GM12864 (cell line): ENCODE data around the gene KRT72.

Experiments
- DNase-seq: peaks from one replicate; pipeline ENCODE4 v3.0.0-alpha.2; 2011; ENCODE audit warnings: low read depth
- H3K4me3 ChIP-seq: 2 replicates; pipeline ENCODE4 v1.5.1; 2011; ENCODE audit warnings: mild to moderate bottlenecking, low read depth, low read length, control low read depth
- CTCF ChIP-seq: IDR thresholded peaks from 2 replicates; pipeline ENCODE4 v1.5.1; 2011; ENCODE audit warnings: low read depth, mild to moderate bottlenecking, moderate library complexity, low read length, control low read depth, inconsistent platforms; ENCODE audit errors: missing control alignments

KRT72 gene

DNA sequence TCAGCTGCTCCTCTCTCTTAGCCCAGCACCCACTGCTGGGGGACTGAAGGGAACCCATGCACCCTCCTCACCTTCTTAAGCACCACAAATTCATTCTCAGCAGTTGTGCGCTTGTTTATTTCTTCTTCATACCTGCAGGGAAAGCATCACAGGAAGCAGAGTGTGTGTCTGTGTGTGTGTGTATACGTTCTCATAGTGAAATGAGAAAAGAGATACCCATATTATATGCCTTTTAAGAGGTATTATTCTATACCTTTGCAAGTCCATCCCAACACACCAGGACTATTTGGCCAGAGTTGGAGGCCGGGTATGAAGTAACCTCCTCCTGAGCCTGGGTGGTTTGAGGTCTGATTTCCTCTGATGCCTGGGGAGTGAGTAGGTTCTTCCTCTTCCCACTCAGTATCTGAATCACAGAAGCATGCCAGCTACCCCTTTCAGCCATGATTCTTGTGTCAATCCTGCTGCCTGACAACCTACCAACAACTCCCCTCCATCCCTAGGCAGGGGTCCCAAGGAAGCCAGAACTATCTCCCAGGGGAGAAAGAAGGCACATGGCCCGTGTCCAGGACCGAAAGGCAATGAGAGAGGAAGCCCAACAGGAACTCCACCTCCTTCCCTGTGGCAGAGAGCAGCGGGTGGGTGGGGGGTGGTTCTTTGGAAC, 14.1 kb upstream of the KRT72 start:
- H3K4me3 ChIP-seq, result no peak overlapping the region
- no peak for DNase-seq
- no peak for TF ChIP-seq CTCF

DNA sequence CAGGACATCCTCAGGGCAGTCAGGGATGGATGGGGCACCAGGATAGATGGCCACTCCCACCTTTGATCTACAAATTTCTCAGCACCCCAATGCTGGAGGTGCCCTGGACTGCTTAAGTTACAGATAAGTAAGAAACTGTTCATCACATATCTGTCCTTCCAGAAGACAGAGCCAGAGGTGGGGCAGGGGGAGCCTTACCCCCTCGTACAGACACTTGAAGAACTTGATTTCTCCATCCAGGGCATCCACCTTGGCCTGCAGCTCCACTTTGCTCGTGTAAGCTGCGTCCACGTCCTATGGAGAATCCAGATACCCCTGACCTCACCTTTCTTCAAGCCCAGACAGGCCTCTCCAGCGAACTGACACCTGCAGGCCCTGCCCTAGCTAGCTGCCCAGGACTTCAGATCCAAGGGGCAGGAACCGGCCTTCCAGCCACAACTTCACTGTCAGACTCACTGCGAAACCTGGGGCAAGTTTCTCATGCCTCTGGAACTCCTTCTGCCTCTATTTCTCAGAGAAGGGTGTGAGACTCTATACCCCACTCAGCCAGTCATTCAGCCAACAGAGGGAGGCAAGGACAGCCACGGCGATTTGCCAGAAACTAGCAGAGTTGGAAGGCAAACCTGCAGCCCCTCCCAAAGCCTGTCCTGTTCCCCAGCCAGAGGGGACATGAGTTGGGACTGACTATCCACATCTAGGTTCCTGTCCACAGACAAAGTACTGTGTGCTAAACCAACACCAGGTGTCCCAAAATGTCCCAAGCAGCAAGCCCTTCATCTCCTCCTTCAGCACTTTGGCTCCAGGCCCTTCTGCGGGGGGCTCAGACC, 13.3 kb upstream of the KRT72 start:
- DNase-seq, result no peak
- no peak overlapping the region for H3K4me3 ChIP-seq
- no peak for TF ChIP-seq CTCF

GRCh38 chr12:52613384-52614030, 12.2 kb upstream of the KRT72 start:
- DNase-seq, result no peak
- no peak overlapping the region for H3K4me3 ChIP-seq
- no peak for TF ChIP-seq CTCF

DNA sequence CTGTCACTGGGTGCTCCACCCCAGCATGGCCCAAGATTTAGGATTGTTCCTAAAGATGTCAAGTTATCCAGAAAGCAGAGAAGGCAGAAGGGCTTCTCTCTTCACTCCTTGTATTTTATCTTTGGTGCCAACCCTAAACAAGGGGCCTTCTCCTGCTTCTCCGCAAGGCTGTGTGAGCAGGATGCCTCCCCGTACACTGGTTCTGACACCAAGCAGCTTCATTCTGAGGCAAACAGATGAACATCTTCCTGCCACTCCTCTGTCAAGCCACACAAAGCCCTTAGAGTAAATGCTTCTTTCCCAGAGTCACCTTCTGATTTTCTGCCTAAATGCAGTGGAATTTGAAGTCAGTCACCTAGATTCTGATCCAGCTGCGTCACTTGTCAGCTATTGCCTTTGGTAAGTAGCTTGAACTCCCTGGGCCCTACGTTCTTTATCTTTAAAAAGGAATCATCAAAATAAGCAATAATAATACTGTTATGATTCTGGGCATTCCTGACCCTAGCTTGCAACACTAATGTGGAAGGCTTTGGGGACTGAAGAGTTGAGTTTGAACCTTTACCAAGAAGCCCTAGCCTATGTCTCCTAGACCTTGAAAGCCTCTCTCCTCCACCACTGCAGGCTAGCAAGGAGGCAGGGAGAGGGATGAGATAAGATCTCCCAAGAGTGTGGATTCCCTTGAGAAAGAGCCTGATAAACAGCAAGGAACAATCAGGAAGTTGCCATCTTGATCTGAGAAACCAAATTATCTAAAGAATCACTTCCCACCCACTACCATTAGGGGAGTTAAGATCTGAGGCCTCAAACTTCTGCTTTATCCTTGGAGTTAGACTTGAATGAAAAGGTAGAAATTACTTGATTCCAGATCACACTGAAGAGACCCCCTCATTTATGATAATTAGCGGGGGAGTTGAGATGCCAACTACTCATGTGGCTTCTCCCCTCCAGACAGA, 11.4 kb upstream of the KRT72 start:
- no peak for DNase-seq
- no peak for TF ChIP-seq CTCF
- no peak overlapping the region for H3K4me3 ChIP-seq

DNA sequence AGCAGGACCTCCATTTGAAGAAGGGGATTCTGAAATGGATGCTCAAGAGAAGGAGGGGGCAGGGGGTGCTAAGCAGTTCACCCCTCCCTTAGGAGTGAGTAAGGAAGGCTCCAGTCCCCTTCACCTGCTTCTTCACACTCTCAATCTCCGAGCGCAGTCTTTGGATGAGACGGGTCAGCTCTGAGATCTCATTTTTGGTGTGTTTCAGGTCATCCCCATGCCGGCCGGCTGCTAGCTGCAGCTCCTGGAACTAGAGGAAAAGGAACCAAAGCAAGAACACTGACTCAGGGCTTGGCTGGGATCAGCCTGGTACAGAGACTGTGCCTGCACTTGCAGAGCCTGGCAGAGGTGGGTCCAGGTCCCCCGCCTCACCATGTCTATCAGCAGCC, 9.8 kb upstream of the KRT72 start:
- DNase-seq, result no peak
- TF ChIP-seq CTCF, result no peak
- no peak overlapping the region for H3K4me3 ChIP-seq

- no peak for TF ChIP-seq CTCF
- H3K4me3 ChIP-seq, result no peak overlapping the region
- no peak for DNase-seq
Observed at GRCh38 chr12:52608826-52609630, 7.8 kb upstream of the KRT72 start.
